Retinal pigment epithelial cell (primary cell): ENCODE data around the gene ARID5B.

ENCODE experiments used
- DNase-seq: peaks from one replicate; pipeline ENCODE4 v3.0.0-alpha.2; 2010; ENCODE audit warnings: low read depth
- H3K4me3 ChIP-seq: 2 replicates; pipeline ENCODE4 v1.5.1; 2011; ENCODE audit warnings: mild to moderate bottlenecking, low read length, control low read depth, moderate library complexity
- CTCF ChIP-seq: conservative IDR thresholded peaks from 2 replicates; pipeline ENCODE4 v1.5.1; 2011; ENCODE audit warnings: low read depth, low read length, control low read depth, inconsistent platforms

Gene ARID5B

GRCh38 chr10:62082271-62082656, 180.8 kb downstream of the ARID5B start:
- no peak overlapping the region for H3K4me3 ChIP-seq
- no peak for DNase-seq
- no peak for TF ChIP-seq CTCF

DNA sequence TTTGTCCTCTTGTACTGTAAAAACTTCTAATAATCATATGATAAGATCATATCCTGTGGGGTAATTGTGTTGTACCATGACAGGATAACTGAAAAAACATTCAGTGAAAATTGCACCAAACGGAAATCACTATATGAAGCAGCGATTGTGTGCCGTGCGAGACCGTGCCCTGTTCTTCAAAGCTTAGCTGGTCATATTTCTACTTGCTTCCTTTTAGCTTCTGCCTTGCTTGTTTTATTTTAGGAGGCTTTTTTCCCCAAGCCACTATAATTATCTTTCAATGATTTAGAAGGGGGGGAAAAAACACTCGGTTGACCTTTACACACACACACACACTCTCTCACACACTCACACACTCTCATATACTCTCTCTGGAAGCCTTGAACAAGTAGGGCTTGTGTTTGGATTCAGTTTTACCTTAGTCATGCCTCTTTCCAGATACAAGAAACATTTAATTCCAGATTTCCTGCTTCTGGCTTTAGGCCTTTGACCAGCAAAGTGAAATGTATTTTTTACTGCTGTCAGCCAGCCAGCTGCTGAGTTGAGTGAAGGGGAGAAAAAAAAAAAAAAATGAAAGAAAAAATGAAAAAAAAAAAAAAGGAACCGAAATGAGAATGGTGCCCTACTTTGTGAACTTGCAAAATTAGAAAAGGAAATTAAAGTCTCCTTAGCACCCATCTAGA, 181.4 kb downstream of the ARID5B start:
- no peak for DNase-seq
- no peak for TF ChIP-seq CTCF

GRCh38 chr10:62083412-62084267, 182.1 kb downstream of the ARID5B start:
- H3K4me3 ChIP-seq, result no peak overlapping the region
- DNase-seq, result peak; percentile 64
- no peak for TF ChIP-seq CTCF

More for the DNA sequence above, 181.4 kb downstream of the ARID5B start:
- H3K4me3 ChIP-seq, result no peak overlapping the region

- peak overlapping the region; percentile 2 for H3K4me3 ChIP-seq
- peak; percentile 66 for DNase-seq
- no peak for TF ChIP-seq CTCF
Observed at GRCh38 chr10:62084451-62084850, 183.0 kb downstream of the ARID5B start.

DNA sequence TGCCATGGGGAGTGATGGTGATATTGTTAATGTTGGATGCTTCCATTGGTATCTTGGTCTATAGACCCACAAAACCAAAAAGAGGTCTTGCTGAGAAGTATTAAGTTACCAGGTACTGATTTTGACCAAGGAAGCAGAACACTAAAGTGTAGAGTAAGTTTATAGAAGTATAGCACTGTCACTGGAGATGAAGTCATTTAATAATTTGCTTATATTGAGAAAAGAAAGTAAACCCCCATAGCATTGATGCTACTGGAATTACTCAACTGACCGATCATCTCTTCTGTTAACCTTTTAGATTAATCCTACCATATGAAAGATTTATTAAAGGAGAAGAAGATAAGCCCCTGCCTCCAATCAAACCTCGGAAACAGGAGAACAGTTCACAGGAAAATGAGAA, 183.9 kb downstream of the ARID5B start:
- H3K4me3 ChIP-seq, result no peak overlapping the region
- no peak for TF ChIP-seq CTCF
- no peak for DNase-seq

GRCh38 chr10:62085821-62086220, 184.3 kb downstream of the ARID5B start:
- no peak for TF ChIP-seq CTCF

More at GRCh38 chr10:62085821-62086220, 184.3 kb downstream of the ARID5B start:
- no peak overlapping the region for H3K4me3 ChIP-seq
- DNase-seq, result no peak
